Suppressor macrophage (primary cell): ENCODE measurements around the gene ATP5IF1.

ENCODE experiments used
- DNase-seq, 4 experiments: peaks; one replicate each; pipeline ENCODE4 v3.0.0-alpha.2; 2020 to 2022

ATP5IF1 gene

DNA sequence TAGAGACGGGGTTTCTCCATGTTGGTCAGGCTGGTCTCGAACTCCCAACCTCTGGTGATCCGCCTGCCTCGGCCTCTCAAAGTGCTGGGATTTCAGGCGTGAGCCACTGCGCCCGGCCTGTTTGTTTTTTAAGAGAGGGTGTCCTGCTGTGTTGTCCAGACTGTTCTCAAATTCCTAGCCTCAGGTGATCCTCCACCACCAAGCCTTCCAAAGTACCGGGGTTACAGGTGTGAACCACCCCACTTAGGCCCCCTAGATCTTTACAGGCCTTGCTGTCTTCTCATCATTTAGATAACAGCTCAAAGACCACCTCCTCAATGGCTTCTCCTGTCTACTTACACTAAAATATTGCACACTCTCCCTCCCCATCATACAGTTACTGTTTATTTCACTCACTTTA lies 29.7 kb downstream of the ATP5IF1 start:
- no peak for DNase-seq

DNA sequence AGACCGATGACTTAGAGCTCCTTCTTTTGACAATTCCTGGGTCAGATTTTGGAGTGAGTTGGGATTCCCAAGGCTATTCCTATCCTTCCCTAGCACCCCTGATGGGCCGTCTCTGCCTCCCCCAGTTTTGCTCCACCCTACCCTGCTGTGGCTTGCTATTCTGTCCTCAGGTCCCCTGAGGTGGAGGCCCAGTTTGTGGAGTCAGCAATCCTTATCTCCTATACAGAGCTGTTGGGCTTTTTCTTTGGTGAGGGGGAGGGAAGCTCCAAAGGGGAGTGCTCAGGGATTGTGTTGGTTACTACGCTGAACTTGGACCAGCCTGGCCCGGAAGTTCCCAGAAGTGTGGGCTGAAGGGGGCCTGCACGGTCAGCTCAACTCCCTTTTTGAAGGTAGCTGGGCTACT lies 31.0 kb downstream of the ATP5IF1 start:
- DNase-seq = no peak

DNA sequence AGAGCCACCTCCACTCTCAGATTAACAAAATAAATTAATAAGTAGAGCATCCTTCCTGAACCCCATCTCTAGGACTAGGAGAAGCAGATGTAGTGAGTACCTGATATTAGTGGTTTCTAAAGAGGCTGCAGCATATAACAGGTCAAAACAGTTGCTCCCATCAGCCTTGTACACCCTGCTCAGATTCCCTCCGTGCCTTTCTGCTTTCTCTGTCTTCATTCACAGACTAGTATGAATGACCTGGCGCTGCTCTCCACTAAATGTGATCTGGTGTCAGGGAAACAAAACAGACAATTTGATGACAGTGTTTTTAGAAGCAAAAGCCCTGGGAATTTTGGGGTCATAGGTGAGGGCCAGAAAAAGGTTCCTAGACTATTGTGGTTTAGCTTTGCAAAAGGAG lies 31.7 kb downstream of the ATP5IF1 start:
- DNase-seq = no peak

DNA sequence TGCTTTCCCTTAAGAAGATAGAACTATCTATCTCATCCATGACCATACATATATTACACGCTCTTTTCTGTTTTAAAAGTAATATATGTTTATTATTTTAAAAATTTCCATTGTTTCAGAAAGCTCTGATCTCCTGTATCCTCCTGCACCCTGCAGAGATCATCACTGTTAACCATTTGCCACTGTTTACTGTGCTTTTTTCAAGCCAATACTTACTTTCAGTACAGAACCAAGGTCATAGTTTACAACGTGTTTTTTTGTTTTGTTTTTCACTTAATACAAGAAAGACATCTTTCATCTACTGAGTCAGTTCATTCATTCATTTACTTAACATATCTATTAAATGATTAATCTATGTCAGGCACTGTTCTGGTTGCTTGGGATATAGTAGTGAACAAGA lies 33.6 kb downstream of the ATP5IF1 start:
- DNase-seq = no peak

DNA sequence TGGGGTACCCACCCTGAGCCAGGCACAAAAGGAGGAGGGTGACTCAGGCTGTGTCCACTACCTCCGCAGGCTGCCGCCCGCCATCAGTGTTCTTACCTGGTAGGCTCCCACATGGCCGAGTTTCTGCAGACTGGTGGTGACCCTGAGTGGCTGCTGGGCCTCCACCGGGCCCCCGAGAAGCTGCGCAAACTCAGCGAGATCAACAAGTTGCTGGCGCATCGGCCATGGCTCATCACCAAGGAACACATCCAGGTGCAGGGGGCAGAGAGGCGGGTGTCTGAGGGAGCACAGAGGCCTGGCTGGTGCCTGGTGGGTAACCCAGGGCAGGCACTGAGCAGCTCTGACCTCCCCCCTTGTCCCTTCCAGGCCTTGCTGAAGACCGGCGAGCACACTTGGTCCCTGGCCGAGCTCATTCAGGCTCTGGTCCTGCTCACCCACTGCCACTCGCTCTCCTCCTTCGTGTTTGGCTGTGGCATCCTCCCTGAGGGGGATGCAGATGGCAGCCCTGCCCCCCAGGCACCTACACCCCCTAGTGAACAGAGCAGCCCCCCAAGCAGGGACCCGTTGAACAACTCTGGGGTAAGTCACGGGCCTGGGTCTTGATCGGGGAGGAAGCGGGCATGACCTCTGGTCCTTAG lies 36.4 kb downstream of the ATP5IF1 start:
- no peak for DNase-seq

DNA sequence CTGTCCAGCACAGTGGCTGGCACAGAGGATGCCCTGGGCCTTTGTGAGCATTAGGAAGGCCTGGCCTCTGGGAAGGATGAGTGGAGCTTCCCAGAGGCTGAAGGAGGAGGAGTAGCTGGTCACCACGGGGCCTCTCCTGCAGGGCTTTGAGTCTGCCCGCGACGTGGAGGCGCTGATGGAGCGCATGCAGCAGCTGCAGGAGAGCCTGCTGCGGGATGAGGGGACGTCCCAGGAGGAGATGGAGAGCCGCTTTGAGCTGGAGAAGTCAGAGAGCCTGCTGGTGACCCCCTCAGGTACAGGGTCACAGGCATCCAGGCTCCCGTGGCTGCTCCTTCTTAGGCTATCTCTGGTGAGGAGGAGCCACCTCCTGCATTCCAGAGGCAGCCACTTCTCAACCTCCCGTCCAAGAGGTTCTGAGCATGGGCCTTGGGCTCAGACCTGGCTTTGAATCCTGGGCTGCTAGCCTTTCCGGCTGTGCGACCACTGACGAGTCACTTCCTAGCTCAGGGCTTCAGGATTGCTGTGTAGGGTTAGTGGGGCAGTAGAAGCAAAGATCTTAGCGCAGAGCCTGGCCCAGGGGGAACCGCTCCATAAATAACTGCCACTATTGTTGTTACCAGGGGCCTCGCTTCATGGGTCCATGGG lies 37.4 kb downstream of the ATP5IF1 start:
- no peak for DNase-seq

DNA sequence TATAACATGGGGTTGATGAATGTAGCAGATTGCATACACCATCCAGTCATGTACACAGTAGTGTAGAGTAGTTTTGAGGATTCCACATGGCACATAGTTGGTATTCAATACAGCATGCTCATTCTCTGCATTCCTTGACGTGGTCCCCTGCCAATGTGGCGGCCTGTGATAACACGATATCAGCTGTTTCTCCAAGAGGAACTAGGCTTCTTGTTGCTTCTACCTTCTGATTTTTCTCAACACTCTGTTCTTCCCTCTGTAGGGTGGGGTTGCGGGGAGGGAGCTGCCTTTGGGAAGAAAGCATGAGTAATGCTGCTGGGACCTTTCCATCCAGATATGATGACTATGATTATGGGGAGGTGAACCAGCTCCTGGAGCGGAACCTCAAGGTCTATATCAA lies 42.8 kb downstream of the ATP5IF1 start:
- DNase-seq = no peak

DNA sequence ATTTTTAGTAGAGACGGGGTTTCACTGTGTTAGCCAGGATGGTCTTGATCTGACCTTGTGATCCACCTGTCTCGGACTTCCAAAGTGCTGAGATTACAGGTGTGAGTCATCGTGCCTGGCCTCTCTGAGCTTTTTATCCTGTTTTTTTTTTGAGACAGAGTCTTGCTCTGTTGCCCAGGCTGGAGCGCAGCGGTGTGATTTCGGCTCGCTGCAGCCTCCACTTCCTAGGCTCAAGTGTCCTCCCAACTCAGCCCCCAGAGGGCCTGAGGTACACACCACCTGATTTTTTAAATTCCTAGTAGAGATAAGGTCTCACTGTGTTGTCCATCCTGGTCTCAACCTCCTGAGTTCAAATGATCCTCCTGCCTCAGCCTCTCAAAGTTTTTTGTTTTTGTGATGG lies 43.8 kb downstream of the ATP5IF1 start:
- no peak for DNase-seq

DNA sequence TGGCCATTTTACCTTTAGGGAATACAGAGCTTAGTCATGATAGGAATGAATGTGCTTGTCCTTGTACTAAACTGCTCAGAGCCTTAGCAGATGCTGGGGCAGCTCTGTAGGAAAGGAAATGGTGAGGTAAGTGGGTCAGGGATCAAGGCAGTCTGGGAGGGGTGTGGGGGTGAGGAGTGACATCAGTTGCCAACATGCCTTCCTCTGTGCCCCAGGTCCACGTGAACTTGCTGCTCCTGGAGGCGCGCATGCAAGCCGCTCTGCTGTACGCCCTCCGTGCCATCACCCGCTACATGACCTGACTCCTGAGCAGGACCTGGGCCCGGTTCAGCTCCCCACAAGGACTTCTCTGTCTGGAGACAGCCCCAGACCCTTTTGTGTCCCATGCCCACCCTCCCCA lies 44.6 kb downstream of the ATP5IF1 start:
- DNase-seq = peak in 2 of 4 experiments; percentile 22 to 32

DNA sequence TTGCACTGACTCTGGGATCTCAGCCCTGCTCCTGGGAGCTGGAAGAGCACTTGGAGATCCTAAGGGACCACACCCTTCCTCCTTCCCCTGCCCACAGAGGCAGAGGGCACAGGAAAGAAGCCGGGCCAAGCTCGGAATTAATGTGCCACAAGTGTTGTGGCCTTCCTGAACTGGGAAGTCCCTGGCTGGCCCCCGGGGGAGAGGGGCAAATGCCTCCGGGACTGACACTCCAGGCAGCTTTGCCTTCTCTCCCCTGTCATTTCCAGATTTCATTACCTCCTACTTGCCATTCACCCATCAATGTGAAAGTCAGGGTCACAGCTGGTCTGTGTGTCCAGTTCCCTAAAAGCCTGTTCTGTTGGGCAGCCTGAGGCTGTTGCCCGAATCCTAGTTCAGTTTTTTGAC lies 45.1 kb downstream of the ATP5IF1 start:
- DNase-seq = peak; percentile 32 to 61 (median 55)

DNA sequence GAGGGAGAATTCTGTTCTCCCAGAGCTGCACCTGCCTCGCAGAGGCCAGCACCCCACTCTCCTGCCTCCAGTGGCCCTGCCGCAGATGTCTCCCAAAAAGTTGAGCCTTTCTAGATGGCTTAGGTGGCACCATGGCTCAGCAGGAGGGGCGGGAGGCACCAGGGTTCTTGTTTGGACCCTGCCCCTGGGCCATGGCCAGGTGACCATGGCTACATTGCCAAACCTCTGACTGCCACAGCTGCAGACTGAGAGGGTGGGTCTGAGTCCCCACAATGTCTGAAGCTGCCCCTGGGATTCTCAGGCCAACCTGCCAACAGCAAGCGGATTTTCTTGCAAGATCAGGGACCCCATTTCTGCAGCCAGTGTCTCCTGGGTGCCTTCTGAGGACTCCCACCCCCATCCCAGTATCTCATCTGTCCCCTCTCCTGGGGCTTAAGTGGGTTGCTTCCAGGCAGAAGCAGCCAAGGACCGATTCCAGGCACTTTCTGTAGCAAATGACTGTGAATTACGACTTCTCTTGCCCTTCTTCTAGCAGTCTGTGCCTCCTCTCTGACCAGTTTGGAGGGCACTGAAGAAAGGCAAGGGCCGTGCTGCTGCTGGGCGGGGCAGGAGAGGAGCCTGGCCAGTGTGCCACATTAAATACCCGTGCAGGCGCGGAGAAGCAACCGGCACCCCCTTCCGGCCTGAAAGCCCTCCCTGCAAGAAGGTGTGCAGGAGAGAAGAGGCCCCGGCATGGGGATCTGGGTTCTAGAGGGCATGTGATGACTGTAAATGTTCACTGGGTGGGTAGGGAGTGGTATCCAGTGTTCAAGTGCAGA lies 45.9 kb downstream of the ATP5IF1 start:
- DNase-seq = no peak

DNA sequence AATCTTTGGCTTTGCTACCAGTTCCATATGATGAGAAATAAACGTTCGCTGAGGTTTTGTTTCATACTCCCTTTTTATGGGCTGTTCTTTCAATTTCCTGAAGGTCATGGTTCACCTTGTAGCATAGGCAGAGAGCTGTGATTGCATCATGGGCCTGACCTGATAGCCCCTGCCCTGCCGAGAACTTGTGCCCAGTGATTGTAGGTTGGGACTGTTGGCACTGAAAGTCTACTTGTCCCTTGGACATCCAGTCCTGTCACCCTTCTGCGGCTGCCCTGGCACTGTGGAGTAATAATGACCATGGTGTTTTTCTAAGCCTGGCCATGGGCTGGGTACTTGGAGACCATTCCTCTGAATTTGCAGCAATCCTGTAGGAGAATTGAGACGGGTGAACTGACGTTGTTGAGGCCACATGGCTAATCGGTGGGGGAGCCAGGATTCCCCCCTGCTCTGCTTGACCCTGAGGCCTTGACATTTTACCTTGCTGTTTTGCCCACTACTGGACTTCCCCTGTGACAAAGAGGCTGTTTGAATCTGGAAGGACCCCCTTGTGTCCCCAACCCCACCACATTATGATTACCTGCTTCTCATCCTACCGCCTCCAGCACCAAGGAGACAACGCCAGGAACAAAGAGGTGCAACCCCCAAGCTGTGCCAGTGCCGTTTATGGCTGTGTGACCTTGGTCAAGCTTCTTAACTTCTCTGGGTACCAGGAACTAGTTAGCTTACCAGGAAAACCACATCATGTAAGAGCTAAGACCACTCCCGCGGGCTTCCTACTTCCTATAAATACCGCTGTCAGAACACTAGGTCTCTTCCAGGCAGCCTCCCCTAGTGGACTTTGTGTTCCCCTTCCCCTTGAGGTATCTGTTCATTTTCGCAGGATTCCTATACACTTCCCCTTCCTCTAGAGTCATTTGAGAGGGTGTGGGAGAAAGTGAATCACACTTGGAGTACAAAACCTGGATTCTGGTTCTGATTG lies 46.8 kb downstream of the ATP5IF1 start:
- peak; percentile 70 to 84 (median 74) for DNase-seq

DNA sequence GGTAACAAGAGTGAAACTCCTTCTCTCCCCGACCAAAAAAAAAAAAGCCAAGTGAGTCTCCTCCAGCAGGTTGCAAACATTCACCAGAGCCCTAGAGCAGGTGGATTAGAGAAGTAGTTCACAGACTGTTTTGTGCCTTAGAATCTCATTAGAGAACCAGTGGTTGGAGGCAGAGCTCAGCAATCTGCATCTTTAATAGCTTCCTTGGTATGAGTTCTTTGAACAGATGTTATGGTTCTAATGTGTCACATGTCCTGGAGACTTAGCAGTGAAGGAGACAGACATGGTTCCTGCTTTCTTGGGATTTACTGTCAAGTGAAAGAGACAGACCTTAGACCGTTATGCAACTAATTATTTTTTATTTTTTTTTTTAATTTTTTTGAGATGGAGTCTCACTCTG lies 50.2 kb downstream of the ATP5IF1 start:
- peak in 2 of 4 experiments; percentile 32 to 37 for DNase-seq
